ENCODE measurements around the gene SPOP.

SPOP gene

GRCh38 chr17:49582789-49583188 lies 95.1 kb downstream of the SPOP start:
- no peak for FAIRE-seq

GRCh38 chr17:49582055-49582722 lies 95.7 kb downstream of the SPOP start:
- no peak for FAIRE-seq

- no peak for FAIRE-seq
Measured at GRCh38 chr17:49581648-49581998, 96.3 kb downstream of the SPOP start.

GRCh38 chr17:49580981-49581647 lies 96.8 kb downstream of the SPOP start:
- FAIRE-seq = no peak

- no peak for FAIRE-seq
Measured at GRCh38 chr17:49580055-49580721, 97.7 kb downstream of the SPOP start.

GRCh38 chr17:49579522-49579921 lies 98.4 kb downstream of the SPOP start:
- no peak for FAIRE-seq

GRCh38 chr17:49578952-49579500 lies 98.9 kb downstream of the SPOP start:
- no peak for FAIRE-seq

- FAIRE-seq = no peak
Measured at GRCh38 chr17:49578414-49578813, 99.5 kb downstream of the SPOP start.

- no peak for FAIRE-seq
Measured at GRCh38 chr17:49577963-49578362, 99.9 kb downstream of the SPOP start.

GRCh38 chr17:49577650-49577934 lies 100.3 kb downstream of the SPOP start:
- no peak for FAIRE-seq

GRCh38 chr17:49576917-49577649 lies 100.8 kb downstream of the SPOP start:
- no peak for FAIRE-seq

- FAIRE-seq = no peak
Measured at GRCh38 chr17:49576088-49576916, 101.6 kb downstream of the SPOP start.

GRCh38 chr17:49575679-49576087 lies 102.2 kb downstream of the SPOP start, which contains the start of gene NXPH3:
Gene NXPH3, plus strand, starts transcription at chr17:49575871. Its CDS starts 349 bp downstream, at chr17:49576220.
- FAIRE-seq = no peak

GRCh38 chr17:49574945-49575678 lies 102.8 kb downstream of the SPOP start:
- no peak for FAIRE-seq

GRCh38 chr17:49574323-49574781 lies 103.5 kb downstream of the SPOP start:
- no peak for FAIRE-seq

- no peak for FAIRE-seq
Measured at GRCh38 chr17:49573510-49574322, 104.2 kb downstream of the SPOP start.

- no peak for FAIRE-seq
Measured at GRCh38 chr17:49572806-49573420, 105.0 kb downstream of the SPOP start.

GRCh38 chr17:49572226-49572625 lies 105.7 kb downstream of the SPOP start:
- FAIRE-seq = no peak

- no peak for FAIRE-seq
Measured at GRCh38 chr17:49571764-49572163, 106.1 kb downstream of the SPOP start.

GRCh38 chr17:49571283-49571682 lies 106.6 kb downstream of the SPOP start:
- no peak for FAIRE-seq
